ENCODE results near the gene HEXA.
"Not testable (repeated sequence)": the region's sequence is repeated elsewhere in the genome, so short reads cannot be mapped to it uniquely, and the experiment has no call there.

Gene HEXA

GRCh38 chr15:72379856-72380430, 4.1 kb upstream of the HEXA start:
- Histone ChIP-seq H3K27ac (ENCODE audit: insufficient read depth, low read depth, low read length, poor library complexity, severe bottlenecking) (no peak overlapping the region), H3K9me3 (ENCODE audit: control insufficient read depth, low read length) (no peaks in the 10 kb centered on the region), H3K4me3 (ENCODE audit: insufficient read depth, low read depth, low read length) (no peak overlapping the region), H3K36me3 (ENCODE audit: control insufficient read depth, insufficient read depth, low read length) (no peaks in the 10 kb centered on the region), H3K27me3 (ENCODE audit: control insufficient read depth, insufficient read depth, low read length, poor library complexity, severe bottlenecking) (peaks cover 16% of the 10 kb centered on the region), H3K4me1 (ENCODE audit: control insufficient read depth, insufficient read depth, low read length) (peaks cover 3% of the 10 kb centered on the region)
- 58 to 71% methylated on average over 2 of the region's 2 CpGs for WGBS, 2 experiments

- WGBS, 2 experiments = 92 to 94% methylated on average over 3 of the region's 3 CpGs
- H3K27me3 ChIP-seq (ENCODE audit: control insufficient read depth, insufficient read depth, low read length, poor library complexity, severe bottlenecking); H3K4me1 ChIP-seq (ENCODE audit: control insufficient read depth, insufficient read depth, low read length); H3K4me3 ChIP-seq (ENCODE audit: insufficient read depth, low read depth, low read length); H3K36me3 ChIP-seq (ENCODE audit: control insufficient read depth, insufficient read depth, low read length); H3K9me3 ChIP-seq (ENCODE audit: control insufficient read depth, low read length); H3K27ac ChIP-seq (ENCODE audit: insufficient read depth, low read depth, low read length, poor library complexity, severe bottlenecking): not testable (repeated sequence)
Measured at GRCh38 chr15:72379106-72379505, 3.3 kb upstream of the HEXA start.

- WGBS, 2 experiments = 100% methylated on average over 1 of the region's 1 CpG; no CpG with 5 or more reads in 1 of the 2 experiments
- Histone ChIP-seq H3K36me3 (ENCODE audit: control insufficient read depth, insufficient read depth, low read length) (no peaks in the 10 kb centered on the region), H3K27me3 (ENCODE audit: control insufficient read depth, insufficient read depth, low read length, poor library complexity, severe bottlenecking) (peaks cover 3% of the 10 kb centered on the region), H3K27ac (ENCODE audit: insufficient read depth, low read depth, low read length, poor library complexity, severe bottlenecking) (no peak overlapping the region), H3K4me3 (ENCODE audit: insufficient read depth, low read depth, low read length) (no peak overlapping the region), H3K4me1 (ENCODE audit: control insufficient read depth, insufficient read depth, low read length) (peaks cover 3% of the 10 kb centered on the region), H3K9me3 (ENCODE audit: control insufficient read depth, low read length) (no peaks in the 10 kb centered on the region)
Measured at GRCh38 chr15:72377331-72377730, 1.5 kb upstream of the HEXA start.

GRCh38 chr15:72375501-72375845, 341 bp downstream of the HEXA start:
- peaks cover 3% of the 10 kb centered on the region for H3K4me1 ChIP-seq (ENCODE audit: control insufficient read depth, insufficient read depth, low read length)
- 1 to 2% methylated on average over 17 of the region's 17 CpGs for WGBS, 2 experiments
- H3K9me3 ChIP-seq (ENCODE audit: control insufficient read depth, low read length) = no peaks in the 10 kb centered on the region
- peaks cover 3% of the 10 kb centered on the region for H3K27me3 ChIP-seq (ENCODE audit: control insufficient read depth, insufficient read depth, low read length, poor library complexity, severe bottlenecking)
- no peaks in the 10 kb centered on the region for H3K36me3 ChIP-seq (ENCODE audit: control insufficient read depth, insufficient read depth, low read length)
- H3K27ac ChIP-seq (ENCODE audit: insufficient read depth, low read depth, low read length, poor library complexity, severe bottlenecking) = peak overlapping the region; percentile 27
- H3K4me3 ChIP-seq (ENCODE audit: insufficient read depth, low read depth, low read length) = peak overlapping the region; percentile 99

GRCh38 chr15:72372361-72372760, 3.5 kb downstream of the HEXA start:
- Histone ChIP-seq H3K9me3 (ENCODE audit: control insufficient read depth, low read length) (no peaks in the 10 kb centered on the region), H3K36me3 (ENCODE audit: control insufficient read depth, insufficient read depth, low read length) (no peaks in the 10 kb centered on the region), H3K27ac (ENCODE audit: insufficient read depth, low read depth, low read length, poor library complexity, severe bottlenecking) (no peak overlapping the region), H3K27me3 (ENCODE audit: control insufficient read depth, insufficient read depth, low read length, poor library complexity, severe bottlenecking) (no peaks in the 10 kb centered on the region), H3K4me1 (ENCODE audit: control insufficient read depth, insufficient read depth, low read length) (peaks cover 3% of the 10 kb centered on the region), H3K4me3 (ENCODE audit: insufficient read depth, low read depth, low read length) (no peak overlapping the region)

GRCh38 chr15:72369964-72370363, 5.8 kb downstream of the HEXA start:
- Histone ChIP-seq H3K9me3 (ENCODE audit: control insufficient read depth, low read length) (no peaks in the 10 kb centered on the region), H3K4me1 (ENCODE audit: control insufficient read depth, insufficient read depth, low read length) (no peaks in the 10 kb centered on the region), H3K27me3 (ENCODE audit: control insufficient read depth, insufficient read depth, low read length, poor library complexity, severe bottlenecking) (no peaks in the 10 kb centered on the region), H3K4me3 (ENCODE audit: insufficient read depth, low read depth, low read length) (no peak overlapping the region), H3K36me3 (ENCODE audit: control insufficient read depth, insufficient read depth, low read length) (no peaks in the 10 kb centered on the region), H3K27ac (ENCODE audit: insufficient read depth, low read depth, low read length, poor library complexity, severe bottlenecking) (no peak overlapping the region)
- 100% methylated on average over 1 of the region's 1 CpG; no CpG with 5 or more reads in 1 of the 2 experiments for WGBS, 2 experiments

- Histone ChIP-seq H3K27me3 (ENCODE audit: control insufficient read depth, insufficient read depth, low read length, poor library complexity, severe bottlenecking) (no peaks in the 10 kb centered on the region), H3K4me1 (ENCODE audit: control insufficient read depth, insufficient read depth, low read length) (no peaks in the 10 kb centered on the region), H3K9me3 (ENCODE audit: control insufficient read depth, low read length) (no peaks in the 10 kb centered on the region), H3K36me3 (ENCODE audit: control insufficient read depth, insufficient read depth, low read length) (no peaks in the 10 kb centered on the region), H3K4me3 (ENCODE audit: insufficient read depth, low read depth, low read length) (no peak overlapping the region), H3K27ac (ENCODE audit: insufficient read depth, low read depth, low read length, poor library complexity, severe bottlenecking) (no peak overlapping the region)
- WGBS, 2 experiments = 90 to 100% methylated on average over 2 of the region's 2 CpGs
Measured at GRCh38 chr15:72368899-72369298, 6.9 kb downstream of the HEXA start.

GRCh38 chr15:72368325-72368724, 7.5 kb downstream of the HEXA start:
- H3K9me3 ChIP-seq (ENCODE audit: control insufficient read depth, low read length) = no peaks in the 10 kb centered on the region
- no peaks in the 10 kb centered on the region for H3K27me3 ChIP-seq (ENCODE audit: control insufficient read depth, insufficient read depth, low read length, poor library complexity, severe bottlenecking)
- WGBS, 2 experiments = 93 to 95% methylated on average over 2 of the region's 2 CpGs
- H3K4me1 ChIP-seq (ENCODE audit: control insufficient read depth, insufficient read depth, low read length) = no peaks in the 10 kb centered on the region
- no peak overlapping the region for H3K4me3 ChIP-seq (ENCODE audit: insufficient read depth, low read depth, low read length)
- no peak overlapping the region for H3K27ac ChIP-seq (ENCODE audit: insufficient read depth, low read depth, low read length, poor library complexity, severe bottlenecking)
- H3K36me3 ChIP-seq (ENCODE audit: control insufficient read depth, insufficient read depth, low read length) = no peaks in the 10 kb centered on the region

GRCh38 chr15:72365844-72366243, 10.0 kb downstream of the HEXA start:
- 95 to 97% methylated on average over 1 of the region's 1 CpG for WGBS, 2 experiments

GRCh38 chr15:72361176-72361575, 14.6 kb downstream of the HEXA start:
- no peaks in the 10 kb centered on the region for H3K27me3 ChIP-seq (ENCODE audit: control insufficient read depth, insufficient read depth, low read length, poor library complexity, severe bottlenecking)

More at GRCh38 chr15:72365844-72366243, 10.0 kb downstream of the HEXA start:
- Histone ChIP-seq H3K9me3 (ENCODE audit: control insufficient read depth, low read length) (no peaks in the 10 kb centered on the region), H3K27ac (ENCODE audit: insufficient read depth, low read depth, low read length, poor library complexity, severe bottlenecking) (no peak overlapping the region), H3K27me3 (ENCODE audit: control insufficient read depth, insufficient read depth, low read length, poor library complexity, severe bottlenecking) (no peaks in the 10 kb centered on the region), H3K4me1 (ENCODE audit: control insufficient read depth, insufficient read depth, low read length) (no peaks in the 10 kb centered on the region), H3K36me3 (ENCODE audit: control insufficient read depth, insufficient read depth, low read length) (no peaks in the 10 kb centered on the region), H3K4me3 (ENCODE audit: insufficient read depth, low read depth, low read length) (no peak overlapping the region)

GRCh38 chr15:72358650-72359171, 17.1 kb downstream of the HEXA start:
- Histone ChIP-seq H3K27ac (ENCODE audit: insufficient read depth, low read depth, low read length, poor library complexity, severe bottlenecking) (no peak overlapping the region), H3K4me3 (ENCODE audit: insufficient read depth, low read depth, low read length) (no peak overlapping the region), H3K9me3 (ENCODE audit: control insufficient read depth, low read length) (no peaks in the 10 kb centered on the region), H3K27me3 (ENCODE audit: control insufficient read depth, insufficient read depth, low read length, poor library complexity, severe bottlenecking) (no peaks in the 10 kb centered on the region), H3K4me1 (ENCODE audit: control insufficient read depth, insufficient read depth, low read length) (no peaks in the 10 kb centered on the region), H3K36me3 (ENCODE audit: control insufficient read depth, insufficient read depth, low read length) (no peaks in the 10 kb centered on the region)
- WGBS, 2 experiments = 91 to 93% methylated on average over 7 of the region's 7 CpGs

More at GRCh38 chr15:72361176-72361575, 14.6 kb downstream of the HEXA start:
- Histone ChIP-seq H3K4me3 (ENCODE audit: insufficient read depth, low read depth, low read length) (no peak overlapping the region), H3K4me1 (ENCODE audit: control insufficient read depth, insufficient read depth, low read length) (no peaks in the 10 kb centered on the region), H3K27ac (ENCODE audit: insufficient read depth, low read depth, low read length, poor library complexity, severe bottlenecking) (no peak overlapping the region), H3K36me3 (ENCODE audit: control insufficient read depth, insufficient read depth, low read length) (no peaks in the 10 kb centered on the region), H3K9me3 (ENCODE audit: control insufficient read depth, low read length) (no peaks in the 10 kb centered on the region)
- WGBS, 2 experiments = 96 to 97% methylated on average over 1 of the region's 1 CpG

All from ectodermal cell (in vitro differentiated cells).